HG02759 (cell line): ENCODE measurements around the gene WDR44.
"Not testable (repeated sequence)": the region's sequence is repeated elsewhere in the genome, so short reads cannot be mapped to it uniquely, and the experiment has no call there.

Source experiments
- ATAC-seq: cut with Tn5 transposase; IDR thresholded peaks from one replicate; pipeline ENCODE4 v1.9.1; 2021; ENCODE audit warnings: mild to moderate bottlenecking, moderate library complexity; ENCODE audit not compliant: unreplicated experiment

WDR44 gene

GRCh38 chrX:118480172-118480571 lies 134.3 kb downstream of the WDR44 start:
- no peak for ATAC-seq

GRCh38 chrX:118482384-118482783 lies 136.5 kb downstream of the WDR44 start:
- ATAC-seq, result not testable (repeated sequence)

DNA sequence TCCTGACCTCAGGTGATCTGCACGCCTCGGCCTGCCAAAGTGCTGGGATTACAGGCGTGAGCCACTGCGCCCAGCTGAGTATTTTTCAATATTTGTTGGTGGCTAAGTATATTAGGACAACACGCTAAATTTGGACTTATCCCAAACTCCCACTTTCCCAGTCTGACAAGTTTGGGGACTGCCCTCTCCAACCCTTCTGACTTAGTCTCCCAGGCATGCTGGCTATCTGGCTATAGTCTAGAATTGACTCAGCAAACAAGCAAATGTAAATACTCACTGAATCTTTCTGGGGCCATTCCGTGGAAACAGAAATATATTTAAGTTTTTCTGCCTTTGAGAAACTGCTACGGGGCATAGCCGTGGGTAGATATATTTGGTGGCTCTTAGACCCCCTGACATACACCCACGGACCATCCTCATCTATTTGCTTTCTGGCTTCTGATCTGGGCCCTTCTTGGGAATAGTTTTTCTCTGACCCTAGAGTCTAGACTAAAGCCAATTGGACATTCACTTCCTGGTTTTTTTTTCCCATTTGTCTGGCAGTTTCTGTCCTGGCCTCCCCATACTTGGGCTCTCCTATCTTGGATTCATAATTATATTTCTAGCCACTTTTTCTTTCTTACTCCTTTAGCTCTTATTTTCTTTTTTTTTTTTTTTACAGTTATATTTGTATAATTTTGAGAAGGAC lies 138.5 kb downstream of the WDR44 start:
- ATAC-seq, result no peak

DNA sequence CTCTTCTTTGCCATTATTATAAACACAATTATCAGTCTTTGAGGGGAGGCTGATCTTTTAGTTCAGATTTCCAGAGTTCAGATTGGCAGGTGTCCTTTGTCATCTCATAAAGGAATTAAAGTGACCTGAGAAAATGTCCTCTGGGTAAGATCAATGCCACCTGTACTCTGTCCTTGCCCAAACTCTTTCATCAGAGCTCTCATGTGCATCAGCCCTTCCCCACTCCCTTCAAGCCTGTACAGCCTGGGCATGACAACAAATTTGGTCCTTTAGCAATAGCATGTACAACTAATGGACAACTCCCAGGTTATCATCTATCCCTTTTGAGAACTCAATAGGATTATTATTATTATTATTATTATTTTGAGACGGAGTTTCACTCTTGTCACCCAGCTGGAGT lies 140.8 kb downstream of the WDR44 start:
- not testable (repeated sequence) for ATAC-seq

- ATAC-seq, result no peak
These were observed 147.1 kb downstream of the WDR44 start for GRCh38 chrX:118493016-118493415.

DNA sequence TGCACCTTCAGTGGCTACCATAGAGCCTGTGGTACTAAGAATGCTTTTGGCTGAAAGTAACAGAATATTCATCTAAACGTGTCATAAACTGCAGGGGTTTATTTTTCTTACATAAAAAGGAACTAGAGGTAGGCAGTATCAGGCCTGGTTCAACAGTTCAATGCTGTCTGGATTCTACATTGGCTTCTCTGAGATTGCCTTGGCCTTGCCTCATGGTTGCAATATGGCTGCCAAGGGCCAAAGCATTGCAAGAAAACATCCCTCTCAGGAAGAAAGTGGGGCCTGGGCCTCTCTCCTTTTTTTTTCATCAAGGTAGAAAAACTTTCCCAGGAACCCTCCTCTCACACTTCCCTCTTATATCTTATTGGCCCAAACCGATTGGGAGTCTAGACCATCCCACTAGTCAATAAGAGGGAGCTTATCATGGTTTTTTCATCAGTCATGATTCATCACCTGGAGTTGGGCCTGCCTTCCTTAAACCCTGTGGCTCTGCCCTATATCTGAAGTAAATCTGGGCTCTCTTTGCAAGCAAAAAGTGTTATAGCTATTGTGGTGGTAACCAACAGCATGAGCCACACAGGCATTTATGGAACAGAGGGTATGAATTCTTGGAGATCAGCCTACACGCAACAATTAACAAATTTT lies 147.9 kb downstream of the WDR44 start:
- ATAC-seq, result no peak

- ATAC-seq, result peak; percentile 77
These were observed 149.4 kb downstream of the WDR44 start, which contains the start of gene DOCK11 for GRCh38 chrX:118495061-118495921. DOCK11 (plus strand) TSS chrX:118495815; CDS start chrX:118495972, 157 bp downstream.

DNA sequence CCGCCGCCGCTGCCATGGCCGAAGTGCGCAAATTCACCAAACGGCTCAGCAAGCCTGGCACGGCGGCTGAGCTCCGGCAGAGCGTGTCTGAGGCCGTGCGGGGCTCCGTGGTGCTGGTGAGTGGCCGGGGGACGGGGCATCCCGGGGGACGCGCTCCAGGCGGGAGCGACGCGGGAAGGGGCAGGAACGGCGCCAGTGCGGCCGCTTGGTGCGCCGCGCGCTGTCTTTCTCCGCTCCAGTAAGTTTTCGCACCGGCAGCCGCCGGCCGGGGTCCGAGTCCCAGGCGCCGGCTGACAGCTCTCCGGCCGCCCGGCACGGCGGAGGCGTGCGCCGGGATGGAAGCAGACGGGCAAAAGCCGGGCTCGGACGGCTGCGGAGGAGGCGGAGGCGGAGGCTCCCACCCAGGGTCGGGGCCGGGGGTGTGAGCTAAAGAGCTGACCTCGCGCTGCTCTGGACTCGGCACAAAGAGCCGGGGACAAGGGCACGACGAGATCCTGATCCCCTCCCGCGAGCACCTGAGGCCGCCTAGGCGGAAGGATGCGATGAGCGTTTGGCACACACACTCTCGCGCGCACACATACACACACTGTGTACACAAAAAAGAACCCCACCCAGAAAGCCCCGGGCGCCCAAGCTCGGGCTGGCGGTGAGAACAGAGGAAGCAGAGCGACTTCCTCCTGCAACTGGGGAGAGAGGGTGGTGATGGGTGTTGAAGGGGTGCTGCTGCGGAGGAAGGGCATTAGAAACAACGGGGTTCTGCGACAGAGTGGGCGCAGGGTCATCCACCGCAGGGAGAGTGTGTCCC lies 150.3 kb downstream of the WDR44 start:
- ATAC-seq, result peak; percentile 65

- peak; percentile 15 for ATAC-seq
These were observed 150.8 kb downstream of the WDR44 start for GRCh38 chrX:118496763-118497079.

GRCh38 chrX:118497180-118497818 lies 151.4 kb downstream of the WDR44 start:
- no peak for ATAC-seq

- ATAC-seq, result no peak
These were observed 152.4 kb downstream of the WDR44 start for GRCh38 chrX:118498351-118498750.

DNA sequence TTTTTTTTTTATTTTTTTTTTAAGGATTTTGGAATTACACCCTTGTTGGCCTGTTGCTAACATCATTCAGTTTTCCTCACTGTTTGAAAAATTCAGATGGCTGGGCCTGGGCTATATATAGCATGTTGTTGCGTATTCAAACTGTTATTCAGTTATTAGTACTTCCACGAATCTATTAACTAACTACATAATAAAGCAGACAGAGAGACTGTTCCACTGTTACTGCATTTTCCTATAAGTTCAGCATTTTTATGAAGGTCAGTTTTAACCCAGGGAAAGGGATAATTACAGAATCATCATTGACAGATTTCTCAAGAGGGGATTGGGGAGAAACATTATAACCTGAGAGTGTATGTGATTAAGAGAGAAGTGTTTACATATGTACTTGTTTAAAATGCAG lies 152.8 kb downstream of the WDR44 start:
- ATAC-seq, result no peak

DNA sequence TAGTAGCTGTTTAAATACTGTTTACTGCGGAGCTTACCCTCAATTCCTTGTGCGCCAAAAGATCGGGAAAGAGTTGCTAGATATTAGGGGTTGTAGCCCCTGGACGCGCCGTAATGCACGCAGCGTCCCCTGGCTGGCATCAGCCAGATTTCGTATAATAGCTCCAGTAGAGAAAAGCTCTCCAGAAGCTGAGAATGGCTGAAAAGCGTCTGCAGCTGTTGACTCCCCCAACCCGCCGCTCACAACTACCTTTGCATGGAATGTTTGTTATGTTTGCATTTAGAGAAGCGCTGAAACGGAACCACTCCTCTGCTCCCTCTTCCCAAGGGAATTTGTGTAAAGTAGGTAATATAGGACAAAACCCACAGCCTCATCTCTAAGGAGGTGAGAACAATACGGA lies 153.4 kb downstream of the WDR44 start:
- ATAC-seq, result no peak
